Loucy (cell line): ENCODE data around the gene DENND5B.

Experiments used
- H2AFZ ChIP-seq: fragments of 200-600 bp; sonication (generic); 2 replicates; pipeline ENCODE4 v1.6.0; 2016; ENCODE audit warnings: antibody characterized with exemption, mild to moderate bottlenecking, low read length, moderate library complexity
- H3F3A ChIP-seq: fragments of 200-600 bp; 2 replicates; pipeline ENCODE4 v1.6.0; 2016; ENCODE audit warnings: antibody characterized with exemption, low read depth, mild to moderate bottlenecking
- H3K27me3 ChIP-seq: fragments of 200-600 bp; sonication (generic); 2 replicates; pipeline ENCODE4 v1.6.1; 2014; ENCODE audit warnings: low read length, mild to moderate bottlenecking; ENCODE audit not compliant: insufficient read depth, poor library complexity, severe bottlenecking
- H3K36me3 ChIP-seq: fragments of 200-600 bp; sonication (generic); 2 replicates; pipeline ENCODE4 v1.6.1; 2016; ENCODE audit warnings: low read length; ENCODE audit not compliant: insufficient read depth
- H3K4me1 ChIP-seq: fragments of 200-600 bp; sonication (generic); 2 replicates; pipeline ENCODE4 v1.5.1; 2014; ENCODE audit warnings: low read length, mild to moderate bottlenecking; ENCODE audit not compliant: insufficient read depth, poor library complexity, severe bottlenecking
- H3K4me2 ChIP-seq: fragments of 200-600 bp; sonication (generic); 2 replicates; pipeline ENCODE4 v1.6.0; 2014; ENCODE audit warnings: antibody characterized with exemption, low read length, low read depth, mild to moderate bottlenecking; ENCODE audit not compliant: poor library complexity, severe bottlenecking
- H3K4me3 ChIP-seq: fragments of 200-600 bp; sonication (generic); 2 replicates; pipeline ENCODE4 v1.5.1; 2014; ENCODE audit warnings: low read length, mild to moderate bottlenecking, mixed read lengths; ENCODE audit not compliant: poor library complexity, severe bottlenecking
- H3K79me2 ChIP-seq: fragments of 200-600 bp; sonication (generic); 2 replicates; pipeline ENCODE4 v1.6.1; 2014; ENCODE audit warnings: low read length; ENCODE audit not compliant: insufficient read depth
- H3K9ac ChIP-seq: fragments of 200-600 bp; sonication (generic); 2 replicates; pipeline ENCODE4 v1.6.0; 2014; ENCODE audit warnings: mild to moderate bottlenecking, low read depth, low read length, moderate library complexity; ENCODE audit not compliant: poor library complexity, severe bottlenecking
- H3K9me2 ChIP-seq: fragments of 200-600 bp; sonication (generic); replicated peaks from 2 replicates; pipeline ENCODE4 v1.6.1; 2016; ENCODE audit warnings: low read depth, low read length, mixed read lengths
- H3K9me3 ChIP-seq: fragments of 200-600 bp; sonication (generic); 2 replicates; pipeline ENCODE4 v1.6.1; 2014; ENCODE audit warnings: mild to moderate bottlenecking, antibody characterized with exemption, low read length, low read depth; ENCODE audit not compliant: insufficient read depth
- H4K20me1 ChIP-seq: fragments of 200-600 bp; sonication (generic); 2 replicates; pipeline ENCODE4 v1.6.0; 2014; ENCODE audit warnings: antibody characterized with exemption, low read length, mild to moderate bottlenecking; ENCODE audit not compliant: insufficient read depth, poor library complexity, severe bottlenecking
- EZH2phosphoT487 ChIP-seq: fragments of 200-600 bp; IDR thresholded peaks from 2 replicates; pipeline ENCODE4 v1.6.1; 2018; ENCODE audit warnings: antibody characterized with exemption, mild to moderate bottlenecking, moderate library complexity, borderline replicate concordance
- TF ChIP-seq, protein P1 (sequence below): fragments of 200-600 bp; sonication (generic); conservative IDR thresholded peaks from 2 replicates; pipeline ENCODE4 v1.5.1; 2014; ENCODE audit warnings: mild to moderate bottlenecking, antibody characterized with exemption, low read length

Gene DENND5B

DNA sequence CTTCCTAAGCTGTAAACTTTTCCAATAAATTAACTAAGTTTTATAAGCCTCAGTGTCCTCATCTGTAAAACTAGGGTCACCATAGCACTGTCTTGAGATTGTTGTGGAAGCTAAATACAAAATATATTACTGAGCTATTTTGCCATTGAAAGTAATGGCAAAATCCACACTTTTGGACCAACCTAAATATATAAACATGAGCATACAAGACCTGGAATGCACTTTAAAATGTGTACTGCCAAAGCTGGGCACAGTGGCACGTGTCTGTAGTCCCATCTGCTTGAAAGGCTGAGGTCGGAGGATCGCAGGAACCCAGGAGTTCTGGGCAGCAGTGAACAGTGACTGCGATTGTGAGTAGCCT lies 235.2 kb downstream of the DENND5B start:
- H3K79me2 ChIP-seq = no peaks in the 10 kb centered on the region
- no peaks in the 10 kb centered on the region for H4K20me1 ChIP-seq
- no peaks in the 10 kb centered on the region for H3K27me3 ChIP-seq
- TF ChIP-seq, protein P1, sequence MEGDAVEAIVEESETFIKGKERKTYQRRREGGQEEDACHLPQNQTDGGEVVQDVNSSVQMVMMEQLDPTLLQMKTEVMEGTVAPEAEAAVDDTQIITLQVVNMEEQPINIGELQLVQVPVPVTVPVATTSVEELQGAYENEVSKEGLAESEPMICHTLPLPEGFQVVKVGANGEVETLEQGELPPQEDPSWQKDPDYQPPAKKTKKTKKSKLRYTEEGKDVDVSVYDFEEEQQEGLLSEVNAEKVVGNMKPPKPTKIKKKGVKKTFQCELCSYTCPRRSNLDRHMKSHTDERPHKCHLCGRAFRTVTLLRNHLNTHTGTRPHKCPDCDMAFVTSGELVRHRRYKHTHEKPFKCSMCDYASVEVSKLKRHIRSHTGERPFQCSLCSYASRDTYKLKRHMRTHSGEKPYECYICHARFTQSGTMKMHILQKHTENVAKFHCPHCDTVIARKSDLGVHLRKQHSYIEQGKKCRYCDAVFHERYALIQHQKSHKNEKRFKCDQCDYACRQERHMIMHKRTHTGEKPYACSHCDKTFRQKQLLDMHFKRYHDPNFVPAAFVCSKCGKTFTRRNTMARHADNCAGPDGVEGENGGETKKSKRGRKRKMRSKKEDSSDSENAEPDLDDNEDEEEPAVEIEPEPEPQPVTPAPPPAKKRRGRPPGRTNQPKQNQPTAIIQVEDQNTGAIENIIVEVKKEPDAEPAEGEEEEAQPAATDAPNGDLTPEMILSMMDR = no peak
- TF ChIP-seq EZH2phosphoT487 = no peak
- no peaks in the 10 kb centered on the region for H3K36me3 ChIP-seq
- no peaks in the 10 kb centered on the region for H3K4me1 ChIP-seq
- no peaks in the 10 kb centered on the region for H3K9me2 ChIP-seq
- H3K9ac ChIP-seq = no peak overlapping the region
- no peak overlapping the region for H3K4me2 ChIP-seq
- no peaks in the 10 kb centered on the region for H3K9me3 ChIP-seq
- 0 out of 2 replicates have a peak overlapping the region, but pooled peaks have one; percentile 5 for H2AFZ ChIP-seq
- no peaks in the 10 kb centered on the region for H3F3A ChIP-seq
- H3K4me3 ChIP-seq = no peak overlapping the region

DNA sequence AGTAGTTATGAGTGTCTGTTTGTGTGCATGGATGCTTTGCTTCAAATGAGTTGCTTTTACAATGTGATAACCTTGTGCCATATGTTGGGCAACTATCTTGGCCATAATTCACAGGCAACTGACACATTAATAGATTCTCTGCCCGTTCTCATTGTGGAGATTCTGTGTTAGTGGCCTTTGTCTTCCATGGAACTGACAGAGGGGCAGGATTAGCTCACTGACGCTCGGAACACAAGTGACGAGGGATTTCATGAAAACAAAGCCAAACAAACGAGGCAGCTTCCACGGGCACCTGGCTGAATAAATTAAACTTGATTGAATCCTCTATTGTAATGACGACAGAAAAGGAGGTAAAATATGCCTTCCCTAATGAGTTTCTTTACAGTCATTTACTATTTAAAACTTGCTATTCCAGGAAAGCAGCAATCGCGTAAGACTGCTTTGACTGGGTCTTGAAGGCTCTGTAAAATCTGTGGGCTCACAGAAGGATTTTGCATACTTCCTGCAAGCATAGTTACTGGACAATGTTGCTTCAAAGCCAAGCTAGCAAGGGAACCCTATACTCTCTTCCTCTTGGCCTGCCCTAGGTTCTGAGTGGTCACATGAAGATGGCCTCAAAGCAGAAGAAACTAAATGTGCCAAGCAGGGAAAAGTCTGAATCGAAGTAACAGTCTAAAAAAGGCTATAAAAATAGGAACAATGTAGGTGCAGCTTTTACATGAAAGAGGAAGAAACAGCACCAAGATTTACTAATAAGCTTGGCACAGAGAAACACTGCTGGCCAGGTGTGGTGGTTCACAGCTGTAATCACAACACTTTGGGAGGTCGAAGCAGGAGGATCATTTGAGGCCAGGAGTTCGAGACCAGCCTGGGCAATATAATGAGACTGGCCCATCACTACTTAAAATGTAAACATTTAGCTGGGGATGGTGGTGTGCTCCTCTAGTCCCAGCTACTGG lies 236.9 kb downstream of the DENND5B start:
- no peak for TF ChIP-seq EZH2phosphoT487
- TF ChIP-seq, protein P1 = no peak
- Histone ChIP-seq H3F3A (no peaks in the 10 kb centered on the region), H2AFZ (peak overlapping the region; percentile 57; the same call in 1 of the 2 replicates), H4K20me1 (no peaks in the 10 kb centered on the region), H3K4me3 (no peak overlapping the region), H3K4me1 (no peaks in the 10 kb centered on the region), H3K9ac (no peak overlapping the region), H3K4me2 (no peak overlapping the region), H3K9me3 (no peaks in the 10 kb centered on the region), H3K36me3 (no peaks in the 10 kb centered on the region), H3K27me3 (no peaks in the 10 kb centered on the region), H3K79me2 (no peaks in the 10 kb centered on the region), H3K9me2 (no peaks in the 10 kb centered on the region)

DNA sequence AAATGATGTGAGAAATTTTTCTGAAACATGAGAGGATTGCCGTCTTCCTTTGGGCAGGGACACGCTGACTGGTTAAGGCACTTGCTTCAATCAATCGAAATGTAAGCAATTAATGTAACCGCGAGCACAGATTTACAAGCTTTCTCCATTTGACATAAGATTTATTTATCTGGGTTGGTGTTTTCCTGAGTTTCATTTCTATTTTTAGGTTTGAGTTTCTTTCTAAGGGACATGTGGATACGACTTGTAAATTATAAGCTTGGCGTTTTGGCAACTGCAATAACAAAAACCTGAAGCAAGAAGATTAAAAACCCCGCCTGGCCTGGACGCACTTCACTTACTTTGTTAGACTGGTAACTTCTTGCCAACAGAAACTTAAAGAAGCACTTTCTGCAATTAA lies 244.7 kb downstream of the DENND5B start:
- no peak overlapping the region for H3K9ac ChIP-seq

More for the DNA sequence above, 244.7 kb downstream of the DENND5B start:
- no peak overlapping the region for H3K4me3 ChIP-seq
- no peaks in the 10 kb centered on the region for H4K20me1 ChIP-seq
- TF ChIP-seq, protein P1 = no peak
- no peak for TF ChIP-seq EZH2phosphoT487
- H3K36me3 ChIP-seq = no peaks in the 10 kb centered on the region
- no peak overlapping the region for H2AFZ ChIP-seq
- H3F3A ChIP-seq = no peaks in the 10 kb centered on the region
- no peaks in the 10 kb centered on the region for H3K27me3 ChIP-seq
- no peak overlapping the region for H3K4me2 ChIP-seq
- H3K79me2 ChIP-seq = no peaks in the 10 kb centered on the region
- H3K9me2 ChIP-seq = no peaks in the 10 kb centered on the region
- no peaks in the 10 kb centered on the region for H3K9me3 ChIP-seq
- H3K4me1 ChIP-seq = no peaks in the 10 kb centered on the region
